MM.1S (cell line): ENCODE results near the gene NANS.

Experiments
- CTCF ChIP-seq: fragments of 300-600 bp; sonication (generic); IDR thresholded peaks from 2 replicates; pipeline ENCODE4 v1.5.1; 2016; ENCODE audit warnings: antibody characterized with exemption, low read length, mixed read lengths
- EZH2 ChIP-seq: fragments of 300-600 bp; sonication (generic); optimal IDR thresholded peaks from 2 replicates; pipeline ENCODE3; 2017; ENCODE audit warnings: low read depth, mild to moderate bottlenecking, antibody characterized with exemption, low read length, mixed read lengths

GRCh38 chr9:98045234-98046179, 11.0 kb upstream of the NANS start:
- TF ChIP-seq CTCF (peak; percentile 21), EZH2 (no peak)
